HG03039 (cell line): ENCODE measurements around the gene GABRE.
"Not testable (repeated sequence)": the region's sequence is repeated elsewhere in the genome, so short reads cannot be mapped to it uniquely, and the experiment has no call there.

ENCODE experiments used
- ATAC-seq: cut with Tn5 transposase; IDR thresholded peaks from one replicate; pipeline ENCODE4 v1.9.1; 2021; ENCODE audit warnings: mild to moderate bottlenecking, moderate library complexity; ENCODE audit not compliant: unreplicated experiment

GABRE gene

DNA sequence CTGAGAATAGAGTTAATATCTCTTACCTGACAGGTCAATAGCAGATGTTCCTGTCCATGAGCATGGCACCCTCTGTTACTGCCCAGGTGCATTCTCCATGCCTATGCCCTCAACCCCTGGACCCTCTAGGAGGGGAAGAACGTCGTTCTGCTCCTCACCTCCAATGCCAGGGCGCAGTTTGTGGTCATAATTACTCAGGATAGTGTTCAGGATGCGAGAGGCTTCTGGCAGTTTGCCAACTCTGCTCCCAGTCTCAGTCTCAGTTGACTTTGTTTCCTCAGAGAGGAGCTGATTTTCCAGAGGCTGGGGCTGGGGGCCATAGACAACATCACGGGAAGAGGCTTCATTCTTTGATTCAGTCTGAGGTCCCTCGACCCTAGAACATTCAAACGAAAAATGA is 4.4 kb downstream of the GABRE start:
- ATAC-seq: no peak

GRCh38 chrX:151966236-151966635 is 8.2 kb downstream of the GABRE start:
- no peak for ATAC-seq

- no peak for ATAC-seq
Observed at GRCh38 chrX:151962034-151962433, 12.4 kb downstream of the GABRE start.

GRCh38 chrX:151958101-151958500 is 16.4 kb downstream of the GABRE start:
- ATAC-seq: no peak

DNA sequence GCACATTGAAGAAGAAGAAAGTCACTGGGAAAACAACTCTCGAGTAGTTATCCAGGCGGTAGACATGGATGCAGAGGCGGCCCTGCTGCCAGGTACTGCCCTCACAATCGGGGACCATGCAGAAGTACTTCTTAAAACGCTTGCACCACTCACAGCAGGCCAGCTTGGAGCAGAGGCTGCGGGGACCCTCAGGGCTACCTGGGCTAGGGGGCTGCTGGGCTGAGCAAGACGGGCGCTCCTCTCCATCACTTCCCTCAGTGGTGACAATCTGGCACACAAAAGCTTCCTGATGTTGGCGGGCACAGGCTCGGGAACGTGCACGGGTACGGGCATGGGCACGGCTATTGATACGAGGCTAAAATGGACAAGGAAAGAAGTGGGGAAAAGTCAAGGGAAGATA is 19.7 kb downstream of the GABRE start:
- no peak for ATAC-seq

DNA sequence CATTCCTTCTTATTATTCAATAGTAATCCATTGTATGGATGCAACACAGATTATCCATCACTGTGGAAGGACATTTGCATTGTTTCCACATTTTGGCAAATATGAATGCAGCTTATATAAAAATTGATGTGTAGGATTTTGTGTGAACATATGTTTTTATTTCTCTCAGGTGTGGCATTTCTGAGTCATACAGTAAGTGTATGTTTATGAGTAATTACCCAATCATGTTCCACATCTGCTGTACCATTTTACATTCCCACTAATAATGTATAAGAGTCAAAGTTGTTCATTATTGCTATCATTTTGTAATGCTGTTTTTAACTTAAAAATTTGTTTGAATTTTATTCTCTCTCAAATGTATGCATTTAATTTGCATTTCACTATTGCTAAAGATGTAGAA is 36.3 kb downstream of the GABRE start:
- ATAC-seq: no peak

GRCh38 chrX:151935358-151935757 is 39.1 kb downstream of the GABRE start:
- ATAC-seq: no peak

GRCh38 chrX:151929126-151929525 is 45.4 kb downstream of the GABRE start:
- ATAC-seq: no peak

- ATAC-seq: no peak
Observed at GRCh38 chrX:151923648-151924047, 50.8 kb downstream of the GABRE start.

DNA sequence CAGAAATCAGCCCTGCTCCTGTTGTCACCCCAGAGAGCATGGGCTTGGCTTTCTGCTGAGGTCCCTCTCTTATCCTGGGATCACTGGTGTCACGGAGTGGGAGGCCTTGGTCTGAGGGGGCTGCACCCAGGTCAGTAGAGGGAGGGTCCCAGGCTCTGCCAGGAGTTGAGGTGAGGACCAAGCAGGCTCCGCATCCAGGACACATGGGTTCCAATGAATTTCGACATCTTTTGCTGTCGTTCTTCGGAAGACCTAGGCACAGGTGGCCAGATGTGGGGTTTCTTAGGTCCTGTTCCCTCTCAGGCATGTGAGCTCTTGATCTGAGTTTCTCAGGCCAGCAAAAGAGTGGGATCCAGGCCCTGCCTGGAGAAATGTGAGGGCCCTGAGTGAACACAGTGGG is 51.8 kb downstream of the GABRE start:
- no peak for ATAC-seq

DNA sequence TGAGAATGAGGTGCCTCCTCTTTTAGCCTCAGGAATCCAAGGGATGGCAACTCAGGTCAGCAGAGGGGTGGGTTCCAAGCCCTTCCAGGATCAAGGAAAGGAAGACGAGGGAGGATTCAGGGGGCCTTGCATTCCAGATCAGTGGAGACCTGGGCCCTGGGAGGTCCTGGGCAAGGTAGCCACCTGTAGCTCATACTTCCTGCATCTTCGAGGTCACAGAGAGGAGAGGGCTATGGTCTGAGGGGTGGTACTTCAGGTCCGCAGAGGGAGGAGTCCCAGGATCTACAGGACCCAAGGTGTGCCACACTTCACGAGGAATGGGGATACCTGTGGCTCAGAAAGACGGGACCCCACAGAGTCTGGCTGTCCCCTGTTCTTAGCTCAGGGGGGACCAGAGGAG is 52.6 kb downstream of the GABRE start:
- no peak for ATAC-seq

- ATAC-seq: no peak
Observed at GRCh38 chrX:151921292-151921691, 53.2 kb downstream of the GABRE start.

- no peak for ATAC-seq
Observed at GRCh38 chrX:151920530-151920929, 53.9 kb downstream of the GABRE start.

- ATAC-seq: no peak
Observed at GRCh38 chrX:151920101-151920500, 54.4 kb downstream of the GABRE start.

- no peak for ATAC-seq
Observed at GRCh38 chrX:151919610-151920009, 54.9 kb downstream of the GABRE start.

- ATAC-seq: not testable (repeated sequence)
Observed at GRCh38 chrX:151918736-151919135, 55.7 kb downstream of the GABRE start.

GRCh38 chrX:151912780-151913179 is 61.7 kb downstream of the GABRE start, which contains the start of gene MAGEA4:
Gene MAGEA4, plus strand, starts transcription at chrX:151912889. Its CDS starts 10,776 bp downstream, at chrX:151923665.
- no peak for ATAC-seq

GRCh38 chrX:151912221-151912620 is 62.3 kb downstream of the GABRE start:
- no peak for ATAC-seq

- ATAC-seq: no peak
Observed at GRCh38 chrX:151904989-151905388, 69.5 kb downstream of the GABRE start.
